ENCODE measurements around the gene TGFBR2.
"Not testable (repeated sequence)": the region's sequence is repeated elsewhere in the genome, so short reads cannot be mapped to it uniquely, and the experiment has no call there.

TGFBR2 gene

GRCh38 chr3:30619318-30619717 lies 12.9 kb downstream of the TGFBR2 start:
- no peak for DNase-seq (ENCODE audit: low read depth)

DNA sequence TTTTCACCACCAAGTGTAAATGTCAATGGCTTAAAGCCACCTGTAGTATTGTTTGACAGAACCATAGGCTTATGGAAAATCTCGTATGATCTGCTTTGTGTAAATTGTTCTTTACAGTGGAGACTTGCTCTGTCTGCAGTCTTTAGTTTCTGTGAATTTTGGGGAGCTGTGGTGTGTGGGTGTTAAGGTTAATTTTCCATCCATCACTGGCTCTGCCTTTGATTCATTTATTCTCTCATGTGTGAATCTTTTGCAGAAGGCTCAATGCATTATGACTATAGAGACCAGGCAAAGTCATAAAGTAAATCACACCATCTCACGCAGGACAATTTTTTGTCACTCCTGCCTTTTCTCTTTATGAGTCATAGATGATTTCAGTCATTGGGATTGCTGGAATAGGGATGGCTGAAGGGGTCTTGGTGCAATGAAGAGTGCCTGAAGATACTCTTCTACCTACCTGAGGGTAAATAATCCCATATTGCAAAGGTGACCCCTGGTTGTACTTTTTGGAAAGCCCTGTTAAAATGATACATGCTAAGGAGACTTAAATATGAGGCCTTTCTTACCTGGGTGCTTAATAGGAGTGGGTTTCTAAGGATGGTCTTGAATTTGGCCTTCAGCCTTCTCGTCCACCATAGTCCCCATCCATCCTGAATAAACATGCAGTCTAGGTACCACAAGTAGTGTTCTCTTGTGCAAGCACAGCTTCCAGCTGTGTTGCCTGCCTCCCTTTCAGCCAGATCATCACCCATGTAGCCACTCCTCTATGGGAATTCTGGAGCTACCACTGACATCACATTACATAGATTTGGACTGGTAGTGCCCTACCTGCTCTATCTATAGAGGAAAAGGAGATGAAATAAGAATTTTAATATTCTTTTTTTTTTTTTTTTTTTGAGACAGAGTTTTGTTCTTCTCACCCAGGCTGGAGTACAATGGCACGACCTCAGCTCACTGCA lies 14.3 kb downstream of the TGFBR2 start:
- DNase-seq (ENCODE audit: low read depth), result no peak

- no peak for DNase-seq (ENCODE audit: low read depth)
Observed at GRCh38 chr3:30621576-30621975, 15.2 kb downstream of the TGFBR2 start.

GRCh38 chr3:30622047-30622545 lies 15.7 kb downstream of the TGFBR2 start:
- DNase-seq (ENCODE audit: low read depth), result no peak

DNA sequence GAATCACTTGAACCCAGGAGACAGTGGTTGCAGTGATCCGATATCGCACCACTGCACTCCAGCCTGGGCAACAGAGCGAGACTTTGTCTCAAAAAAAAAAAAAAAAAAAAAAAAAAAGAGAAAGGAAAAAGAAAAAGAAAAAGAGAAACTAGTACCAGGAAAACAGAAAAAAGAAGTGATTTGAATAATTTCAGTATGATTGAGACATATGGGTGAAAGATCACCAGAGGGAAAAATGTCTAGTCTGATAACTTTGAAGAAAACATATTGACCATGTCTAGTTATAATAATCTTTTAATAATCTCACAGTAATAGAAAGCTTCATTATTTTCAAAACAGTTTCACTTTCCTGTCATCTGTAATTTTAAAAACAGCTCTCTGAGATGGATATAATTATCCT lies 16.4 kb downstream of the TGFBR2 start:
- DNase-seq (ENCODE audit: low read depth), result no peak

DNA sequence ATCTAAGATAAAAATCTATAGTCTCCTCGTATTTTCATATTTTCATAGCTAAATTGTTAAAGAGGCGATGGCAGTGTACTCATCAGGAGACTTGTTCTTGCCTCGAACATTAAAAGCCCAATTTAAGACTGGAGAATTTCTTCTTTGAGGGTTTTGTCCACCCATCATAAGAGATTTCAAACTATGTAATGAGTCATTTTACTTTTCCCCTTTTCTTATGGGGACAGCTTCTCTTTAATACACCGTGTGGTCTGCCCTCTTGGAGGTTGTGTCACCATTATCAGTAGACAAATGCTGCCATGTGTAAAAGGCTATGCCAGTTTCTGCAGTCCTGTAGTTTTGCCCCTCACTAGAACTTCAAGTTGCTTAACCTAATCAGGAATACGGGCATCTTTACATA lies 16.9 kb downstream of the TGFBR2 start:
- DNase-seq (ENCODE audit: low read depth), result no peak

DNA sequence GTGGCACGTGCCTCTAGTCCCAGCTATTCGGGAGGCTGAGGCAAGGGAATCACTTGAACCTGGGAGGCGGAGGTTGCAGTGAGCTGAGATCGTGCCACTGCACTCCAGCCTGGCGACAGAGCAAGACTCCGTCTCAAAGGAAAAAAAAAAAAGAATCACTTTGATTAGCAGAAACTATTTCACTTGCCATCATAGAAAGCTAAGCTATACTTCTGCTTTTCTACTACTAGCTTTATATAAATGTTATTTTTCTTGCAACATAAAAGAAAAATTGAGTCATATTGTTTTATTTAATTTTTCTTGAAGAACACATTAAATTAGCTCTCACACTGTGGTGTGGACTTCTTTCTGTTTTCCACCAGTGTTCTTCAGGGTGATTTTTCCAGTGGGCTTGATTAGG lies 18.1 kb downstream of the TGFBR2 start:
- DNase-seq (ENCODE audit: low read depth), result not testable (repeated sequence)

- no peak for DNase-seq (ENCODE audit: low read depth)
Observed at GRCh38 chr3:30625541-30626438, 19.4 kb downstream of the TGFBR2 start.

GRCh38 chr3:30626443-30627180 lies 20.2 kb downstream of the TGFBR2 start:
- DNase-seq (ENCODE audit: low read depth), result no peak

- DNase-seq (ENCODE audit: low read depth), result no peak
Observed at GRCh38 chr3:30628205-30628900, 22.0 kb downstream of the TGFBR2 start.

DNA sequence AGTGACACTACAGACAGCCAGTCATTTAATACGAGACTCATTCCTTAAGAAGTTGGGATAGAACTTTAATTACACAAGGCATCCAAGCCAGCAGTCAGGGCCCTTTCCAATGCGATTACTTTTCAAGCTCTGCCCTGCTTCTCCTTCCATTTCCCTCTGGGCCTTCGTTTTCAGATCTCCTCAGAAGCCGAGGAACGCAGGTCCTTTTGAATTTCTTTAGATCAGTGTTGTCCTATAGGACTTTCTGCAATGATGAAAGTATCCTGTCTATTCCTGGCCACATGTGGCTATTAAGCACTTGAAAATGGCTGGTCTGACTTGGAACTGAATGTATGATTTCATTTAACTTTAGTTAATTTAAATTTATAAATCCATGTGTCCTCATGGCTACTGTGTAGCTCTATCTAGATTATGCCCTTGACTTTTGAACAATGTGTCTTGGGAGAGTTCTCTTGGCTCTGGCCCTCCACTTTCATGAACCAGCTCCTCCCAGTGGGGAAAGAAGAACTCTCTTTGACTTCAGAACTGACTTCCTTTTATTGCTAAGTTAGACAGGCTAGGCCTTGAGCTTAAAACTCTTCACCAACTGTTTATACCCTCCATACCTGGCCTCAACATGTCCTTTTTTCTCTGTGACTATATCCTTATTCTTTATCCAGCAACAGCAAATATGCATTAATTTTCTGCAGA lies 22.6 kb downstream of the TGFBR2 start:
- no peak for DNase-seq (ENCODE audit: low read depth)

- DNase-seq (ENCODE audit: low read depth), result no peak
Observed at GRCh38 chr3:30629746-30630145, 23.3 kb downstream of the TGFBR2 start.

GRCh38 chr3:30630238-30631030 lies 24.0 kb downstream of the TGFBR2 start:
- DNase-seq (ENCODE audit: low read depth), result no peak

GRCh38 chr3:30631243-30631904 lies 25.0 kb downstream of the TGFBR2 start:
- DNase-seq (ENCODE audit: low read depth), result no peak

DNA sequence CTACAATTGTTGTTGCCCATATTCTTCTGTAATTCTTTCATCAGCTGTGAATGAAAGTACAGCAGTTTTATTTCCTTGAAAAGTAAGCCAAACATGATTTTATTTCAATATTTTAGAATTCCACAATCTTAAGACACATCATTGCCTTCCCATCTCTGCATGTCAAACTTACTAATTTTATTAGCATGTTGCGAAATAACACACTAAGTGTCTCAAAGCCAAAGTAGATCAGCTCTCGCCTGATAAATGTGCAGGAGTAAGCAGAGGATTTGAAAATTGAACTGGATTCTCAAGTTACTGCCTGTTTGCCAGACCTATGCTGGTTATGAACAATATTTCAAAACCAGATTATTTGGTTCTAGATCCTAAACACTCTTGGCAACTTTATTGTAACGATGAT lies 25.7 kb downstream of the TGFBR2 start:
- DNase-seq (ENCODE audit: low read depth), result no peak

- DNase-seq (ENCODE audit: low read depth), result no peak
Observed at GRCh38 chr3:30632521-30632920, 26.1 kb downstream of the TGFBR2 start.

- DNase-seq (ENCODE audit: low read depth), result no peak
Observed at GRCh38 chr3:30633718-30634117, 27.3 kb downstream of the TGFBR2 start.

DNA sequence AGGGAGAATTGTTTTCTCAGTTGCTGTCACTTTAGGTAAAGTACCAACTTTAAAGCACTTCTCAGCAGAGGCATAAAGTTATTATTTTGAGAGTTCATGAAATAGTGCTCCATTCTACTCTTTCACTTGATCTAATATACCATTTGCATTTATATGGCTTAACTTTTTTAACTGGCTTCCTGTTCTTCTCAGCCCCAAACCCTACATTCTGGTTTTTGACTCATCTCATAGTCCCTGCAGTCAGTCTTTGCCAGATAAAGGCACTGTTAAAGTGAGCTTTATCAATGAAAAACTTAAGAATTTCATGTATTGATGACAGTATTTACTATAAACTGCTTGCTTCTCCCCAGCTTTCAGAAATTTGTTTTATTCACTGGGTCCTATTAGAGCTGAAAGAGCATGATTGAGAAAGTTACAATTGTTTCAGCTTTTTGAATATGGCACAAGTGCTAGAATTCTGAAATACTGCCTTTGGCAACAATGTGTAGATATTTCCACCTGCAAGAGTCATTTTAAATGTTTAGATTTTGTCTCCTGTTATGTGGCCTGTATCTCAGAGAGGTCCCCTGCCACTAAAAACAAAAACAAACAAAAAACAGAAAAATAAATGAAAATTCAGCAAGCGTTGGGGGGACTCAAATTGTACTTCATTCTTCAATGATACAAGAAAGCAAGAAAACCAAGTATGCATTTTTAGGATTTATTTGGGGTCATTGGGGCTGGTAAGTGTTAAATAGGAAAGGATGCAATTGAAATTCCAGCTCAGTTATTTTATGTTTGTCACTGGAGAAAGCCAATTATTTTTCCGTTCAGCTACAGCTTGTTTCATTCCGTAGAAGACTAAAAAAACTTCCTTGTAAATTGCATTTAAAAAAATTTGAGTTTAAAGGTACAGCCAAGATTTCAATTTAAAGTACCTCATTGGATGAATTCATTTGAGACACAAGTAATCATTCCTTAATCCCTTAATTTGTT lies 28.6 kb downstream of the TGFBR2 start:
- no peak for DNase-seq (ENCODE audit: low read depth)

Measured in stimulated activated CD8-positive, alpha-beta memory T cell treated with anti-CD3 and anti-CD28 coated beads, Interleukin-4, amount 100 ng/mL, for 24 hours (primary cell).